NCI-H526 treated with DMSO at 0.1 percent for 48 hours (cell line): Measurements from ENCODE around the gene PTPRF.

Experiments
- DNase-seq: peaks from one replicate; lab custom pipeline; 2025; lab: John Stamatoyannopoulos, UW

PTPRF gene

GRCh38 chr1:43513471-43514173, 17.1 kb upstream of the PTPRF start:
- no peak for DNase-seq

DNA sequence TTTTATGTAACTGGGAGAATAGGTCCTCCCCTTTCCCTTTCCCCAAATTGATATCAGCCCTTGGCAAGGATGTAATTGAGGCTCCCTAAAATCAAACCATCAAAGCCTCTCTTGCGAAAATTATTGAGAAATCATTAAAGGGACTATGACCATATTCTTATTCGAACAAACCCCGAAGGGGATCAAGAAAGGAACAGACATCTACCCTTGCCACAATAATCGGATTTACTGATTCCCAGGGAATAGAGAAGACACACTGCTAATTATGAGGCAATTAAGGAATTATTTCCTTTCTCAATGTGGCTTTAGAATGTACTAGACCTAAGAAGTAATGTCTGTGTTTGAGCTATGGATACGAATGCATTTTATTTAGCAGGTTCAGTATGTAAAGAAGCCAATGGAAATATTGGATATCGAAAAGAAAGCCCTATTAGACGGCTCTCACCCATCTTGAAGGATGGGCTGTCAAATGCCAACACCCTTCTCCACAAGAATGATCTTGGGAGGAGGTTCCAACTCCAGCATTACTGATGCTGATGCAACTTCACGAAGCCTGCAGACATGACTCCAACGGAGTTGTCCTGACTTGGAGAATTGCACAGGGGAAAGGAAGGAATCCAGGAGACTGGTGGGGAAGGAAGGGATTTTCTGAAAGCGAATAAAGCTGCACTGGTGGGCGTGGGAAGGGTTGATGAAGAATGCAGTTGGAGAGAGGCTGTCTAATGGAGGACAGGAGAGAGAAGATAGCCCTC, 11.6 kb upstream of the PTPRF start:
- DNase-seq = no peak

- no peak for DNase-seq
Observed at GRCh38 chr1:43520100-43520778, 10.4 kb upstream of the PTPRF start.

GRCh38 chr1:43521078-43521477, 9.6 kb upstream of the PTPRF start:
- DNase-seq = no peak

- DNase-seq = no peak
Observed at GRCh38 chr1:43521756-43522155, 8.9 kb upstream of the PTPRF start.

DNA sequence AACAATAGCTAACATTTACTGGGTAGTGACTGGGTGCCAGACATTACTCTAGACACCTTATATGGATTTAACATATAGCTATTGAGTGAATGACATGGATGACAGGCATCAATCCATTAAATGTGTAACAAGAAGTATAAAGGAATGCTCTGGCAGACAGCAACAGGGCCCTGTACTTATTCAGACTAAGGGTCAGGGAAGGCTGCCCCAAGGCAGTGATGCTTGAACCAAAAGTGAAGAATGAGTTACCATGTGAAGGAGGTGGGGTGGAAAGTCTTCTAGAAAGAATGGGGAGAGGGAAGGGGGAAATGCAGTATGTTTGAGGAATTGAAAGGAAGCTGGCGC, 8.3 kb upstream of the PTPRF start:
- no peak for DNase-seq

DNA sequence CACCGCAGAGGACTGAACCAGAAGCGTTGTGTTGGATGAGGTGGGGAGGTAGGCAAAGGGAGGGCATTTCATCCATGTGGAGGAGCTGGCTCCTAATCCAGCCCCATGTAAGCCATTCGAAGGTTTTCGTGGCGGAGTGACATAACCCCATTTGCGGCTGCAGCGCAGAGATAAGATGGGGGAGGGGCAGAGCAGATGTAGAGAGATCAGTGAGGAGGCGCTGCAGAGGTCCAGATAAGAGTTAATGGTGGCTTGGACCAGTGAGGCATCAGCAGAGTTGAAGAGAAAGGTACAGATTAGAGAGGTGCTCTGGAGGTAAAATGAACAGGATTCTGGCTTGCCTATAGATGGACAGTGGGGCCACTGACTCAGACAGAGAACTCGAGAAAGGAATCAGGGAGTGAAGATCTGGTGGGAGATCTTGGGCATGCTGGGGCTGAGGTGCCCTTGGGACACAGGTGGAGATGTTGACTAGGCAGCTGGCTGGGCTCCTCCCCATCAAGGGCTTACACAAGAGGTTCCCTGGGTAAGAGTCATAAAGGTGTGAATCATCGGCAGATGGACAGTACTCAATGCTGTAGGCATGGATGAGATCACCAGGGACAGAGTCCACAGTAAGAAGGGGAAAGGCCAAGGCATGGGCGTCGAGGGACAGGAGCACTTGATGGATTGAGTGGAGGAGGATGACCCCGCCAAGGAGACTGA, 7.8 kb upstream of the PTPRF start:
- DNase-seq = no peak

DNA sequence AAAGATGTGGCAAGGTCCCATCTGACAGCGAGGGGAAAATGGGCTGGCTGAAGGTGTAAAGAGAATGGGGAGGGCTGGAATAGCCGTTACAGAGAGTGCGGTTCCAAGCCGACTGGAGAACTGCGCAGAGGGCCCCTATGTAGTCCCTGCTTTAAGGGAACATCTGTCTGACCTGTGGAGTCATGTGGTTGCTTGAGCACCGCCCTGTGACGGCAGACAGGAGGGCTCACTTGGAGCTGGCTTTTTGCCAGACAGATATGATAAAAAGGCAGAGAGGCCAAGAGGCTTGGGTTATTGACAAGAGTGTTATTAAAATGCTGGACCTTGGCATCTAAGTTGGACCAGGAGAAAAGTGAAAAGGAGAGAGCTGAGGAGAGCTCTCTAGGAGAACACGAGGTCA, 5.9 kb upstream of the PTPRF start:
- DNase-seq = no peak

GRCh38 chr1:43526002-43526401, 4.7 kb upstream of the PTPRF start:
- DNase-seq = no peak

DNA sequence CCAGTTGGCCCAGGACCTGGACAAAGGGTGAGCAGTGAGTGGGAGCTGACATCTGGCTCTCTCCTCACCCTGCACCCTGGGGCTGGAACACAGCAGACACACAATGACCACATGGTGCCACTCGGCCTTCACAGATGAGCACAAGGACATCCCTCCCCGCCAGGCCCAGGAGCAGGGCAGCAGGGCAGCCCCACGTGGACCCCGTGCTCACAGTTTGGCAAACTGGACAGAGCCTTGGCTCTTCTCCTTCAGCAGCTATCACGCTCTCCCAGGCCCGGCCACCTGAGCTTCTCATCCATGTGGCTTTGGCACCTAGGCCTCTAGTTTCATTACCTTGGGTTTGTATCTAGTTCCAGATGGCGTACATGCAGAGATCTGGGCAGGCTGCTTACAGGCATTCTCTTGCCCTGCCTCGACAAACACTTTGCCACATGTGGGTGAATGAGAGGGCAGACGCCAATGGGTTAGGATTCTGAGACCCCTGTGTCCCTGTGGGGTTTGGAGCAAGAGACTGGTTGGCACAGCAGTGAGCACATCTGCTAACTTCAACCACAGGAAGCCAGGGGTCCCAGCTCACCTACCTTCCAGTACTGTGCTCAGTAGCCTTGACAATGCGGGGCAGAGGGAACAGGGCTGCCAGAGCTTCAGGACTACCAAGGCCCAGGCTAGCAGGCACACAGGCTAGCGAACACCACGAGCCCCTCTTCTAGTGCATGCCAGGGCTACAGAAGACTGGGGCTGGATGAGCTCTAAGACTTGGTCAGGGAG, 3.4 kb upstream of the PTPRF start:
- no peak for DNase-seq

DNA sequence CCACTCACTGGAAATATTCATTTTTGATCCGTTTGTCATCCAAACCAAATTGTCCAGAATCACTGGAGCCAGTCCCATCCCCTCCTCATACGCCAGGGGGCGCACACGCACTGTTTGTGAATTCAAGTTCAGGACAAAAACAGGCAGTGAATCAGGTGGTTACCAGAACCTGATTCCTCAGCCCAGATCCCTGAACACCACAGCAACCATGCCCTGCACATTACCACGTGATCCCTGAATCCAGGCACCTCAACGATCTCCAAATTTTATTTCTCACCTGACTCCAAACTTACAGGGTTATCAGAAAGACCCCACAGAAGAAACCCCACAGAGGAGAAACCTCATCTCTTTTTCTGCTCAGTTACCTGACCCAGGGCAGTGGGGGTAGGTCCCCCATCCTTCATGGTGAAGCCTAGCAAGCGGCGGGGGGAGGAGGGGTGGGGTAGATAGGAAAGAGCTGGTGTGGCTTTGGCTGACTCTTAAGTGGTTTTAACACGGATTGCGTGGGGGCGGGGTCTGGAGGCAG, 1.4 kb upstream of the PTPRF start:
- peak; percentile 89 for DNase-seq

DNA sequence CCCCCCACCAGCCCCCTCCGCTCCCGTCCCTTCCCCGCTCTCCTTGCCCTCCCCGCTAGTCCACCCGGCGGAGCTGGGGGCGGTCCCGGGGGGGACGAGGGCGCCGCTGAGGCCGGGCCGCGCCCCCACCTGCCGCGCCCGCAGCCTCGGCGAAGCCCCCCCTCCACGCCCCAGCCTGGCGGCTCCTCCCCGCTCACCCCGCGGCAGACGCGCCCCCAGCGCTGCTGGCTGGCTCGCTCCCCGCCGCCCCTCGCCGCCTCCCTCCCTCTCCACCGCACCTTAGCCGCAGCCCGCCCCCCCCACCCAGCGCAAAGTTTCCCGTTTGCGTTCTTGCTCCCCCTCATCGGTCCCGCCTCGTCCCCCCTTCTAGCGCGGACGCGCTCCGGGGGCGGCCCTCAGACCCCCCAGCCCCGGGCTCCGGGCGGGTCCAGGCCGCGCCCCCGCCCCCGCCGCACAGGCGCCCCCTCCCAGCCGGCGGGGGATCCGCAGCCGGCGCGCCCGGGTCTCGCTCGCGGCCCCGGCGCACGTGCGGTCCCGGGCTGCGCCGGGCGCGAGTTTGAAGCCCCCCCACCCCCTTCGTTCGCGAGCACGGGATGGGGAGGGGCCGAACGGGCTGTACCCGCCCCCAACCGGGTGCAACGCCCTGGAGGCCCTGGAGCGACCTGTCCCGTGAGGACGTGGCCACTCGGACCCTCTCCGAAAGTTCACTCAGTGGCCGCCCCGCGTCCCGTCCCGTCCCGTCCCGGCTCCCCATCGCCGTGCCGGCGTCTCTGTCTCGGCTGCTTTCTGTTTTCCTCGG, 623 bp downstream of the PTPRF start:
- peak; percentile 62 for DNase-seq

DNA sequence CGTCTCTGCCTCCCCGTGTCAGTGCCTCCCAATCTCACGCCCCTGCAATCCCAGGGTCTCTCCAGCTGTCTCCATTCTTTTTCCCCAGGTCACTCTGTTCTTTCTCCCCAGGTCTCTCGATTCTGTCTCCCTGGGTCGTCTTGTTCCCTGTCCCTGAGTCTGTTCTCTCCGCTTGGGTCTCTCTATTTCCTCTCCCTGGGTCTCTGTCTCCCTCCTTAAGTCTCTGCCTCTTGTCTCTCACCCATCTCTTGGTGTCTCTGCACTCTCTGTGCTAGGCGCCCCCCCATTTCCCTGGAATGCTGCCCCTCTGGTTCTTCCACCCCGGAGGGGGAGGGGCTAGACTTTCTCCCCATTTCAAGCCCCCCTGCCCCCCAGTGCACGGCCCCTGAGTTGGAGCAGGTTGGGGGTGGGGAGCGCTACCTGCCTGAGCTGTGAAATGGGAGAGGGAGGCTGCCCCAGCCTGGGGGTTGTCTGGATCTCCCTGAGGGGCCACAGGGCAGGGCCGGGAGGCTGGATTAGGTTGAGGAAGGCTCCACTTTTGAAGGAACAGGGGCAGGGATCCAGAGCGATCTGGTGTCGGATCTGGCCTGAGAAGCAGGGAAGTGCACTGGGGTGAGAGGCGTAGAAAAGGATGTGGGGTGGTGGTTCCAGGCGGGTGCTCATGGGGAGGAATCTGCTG, 1.4 kb downstream of the PTPRF start:
- peak; percentile 62 for DNase-seq

GRCh38 chr1:43532716-43533115, 2.0 kb downstream of the PTPRF start:
- no peak for DNase-seq

DNA sequence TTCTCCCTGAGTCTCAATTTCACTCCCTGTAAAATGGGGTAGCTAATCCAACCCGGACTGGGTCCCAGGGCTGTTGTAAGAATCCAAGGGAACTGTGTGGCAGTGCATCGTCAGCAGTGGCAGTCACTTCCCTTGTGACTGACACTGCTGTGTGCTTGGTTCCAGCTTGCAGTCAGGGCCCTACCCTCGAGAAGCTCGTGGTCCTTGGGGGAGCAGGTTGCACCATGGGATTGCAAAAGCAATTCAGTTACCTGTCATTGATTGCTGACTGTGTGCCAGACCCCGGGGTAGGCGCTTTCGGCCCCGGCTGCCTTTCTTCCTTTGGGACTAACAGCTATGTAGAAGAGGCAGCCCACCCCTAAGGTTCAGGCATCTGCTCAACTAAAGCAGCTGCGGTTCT, 2.9 kb downstream of the PTPRF start:
- no peak for DNase-seq

GRCh38 chr1:43534256-43534655, 3.6 kb downstream of the PTPRF start:
- no peak for DNase-seq

GRCh38 chr1:43536196-43536863, 5.6 kb downstream of the PTPRF start:
- peak; percentile 65 for DNase-seq

DNA sequence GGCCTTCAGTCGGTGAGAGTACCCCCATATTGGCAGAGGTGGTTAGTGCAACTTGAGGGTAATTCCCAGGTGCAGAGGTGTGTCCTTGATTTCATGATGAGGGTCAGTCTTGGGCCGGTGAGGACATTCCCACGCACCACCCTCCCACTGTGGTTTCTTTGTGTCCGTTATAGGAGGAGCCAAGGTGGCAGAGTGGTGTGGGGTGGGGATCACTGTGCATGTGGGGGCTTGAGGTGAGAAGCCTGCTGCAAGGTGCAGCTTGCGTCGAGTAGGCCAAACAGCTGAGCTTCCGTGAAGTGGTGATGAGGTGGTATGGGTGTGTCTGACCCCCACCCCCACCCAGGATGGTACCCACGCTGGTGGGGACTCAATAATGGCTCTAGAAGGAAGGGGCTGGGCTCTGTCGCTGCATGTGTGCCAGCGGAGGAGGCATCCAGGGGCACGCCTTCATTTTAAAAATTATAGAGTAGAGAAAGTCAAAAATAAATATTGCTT, 6.2 kb downstream of the PTPRF start:
- DNase-seq = no peak

DNA sequence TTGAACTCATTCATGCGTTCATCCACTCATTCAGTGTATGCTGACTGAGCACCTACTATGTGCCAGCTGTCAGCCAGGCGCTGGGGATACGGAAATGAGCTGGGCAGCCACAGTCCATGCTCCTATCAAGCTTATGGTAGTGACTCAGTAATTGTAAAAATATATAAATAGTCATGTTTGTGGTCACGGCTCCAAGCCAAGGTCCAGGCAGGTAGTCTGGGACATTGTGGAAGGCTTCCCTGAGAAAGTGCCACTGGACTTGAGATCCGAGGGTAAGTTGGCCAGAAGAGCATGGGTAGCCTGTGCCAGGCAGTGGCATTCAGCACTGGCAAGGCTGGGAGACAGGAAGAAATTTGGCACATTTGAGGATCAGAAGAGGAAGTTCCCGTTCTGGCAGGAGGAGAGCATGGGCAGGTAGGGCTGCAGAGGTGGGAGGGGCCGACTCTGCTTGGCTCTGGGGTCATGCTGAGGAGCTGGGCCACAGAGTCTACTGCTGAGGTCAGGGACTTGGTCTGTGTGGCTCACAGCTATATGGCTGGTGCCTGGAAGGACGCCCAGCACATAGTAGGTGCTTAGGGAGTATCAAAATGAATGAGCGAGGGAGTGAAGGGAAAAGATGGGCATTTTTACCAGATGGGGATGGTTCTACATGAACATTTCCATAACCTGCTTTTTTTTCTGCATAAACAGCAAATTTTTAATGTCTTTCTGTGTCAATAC, 6.9 kb downstream of the PTPRF start:
- DNase-seq = no peak
